Measurements from ENCODE around the gene KIAA0040. TPM values are rescaled to one million over a fixed set of nuclear protein-coding genes. Genes with fewer than 3 reads are reported as not detected.

KIAA0040 gene
- total RNA-seq, 1 experiment from 2014 or later, result 24.9 TPM

DNA sequence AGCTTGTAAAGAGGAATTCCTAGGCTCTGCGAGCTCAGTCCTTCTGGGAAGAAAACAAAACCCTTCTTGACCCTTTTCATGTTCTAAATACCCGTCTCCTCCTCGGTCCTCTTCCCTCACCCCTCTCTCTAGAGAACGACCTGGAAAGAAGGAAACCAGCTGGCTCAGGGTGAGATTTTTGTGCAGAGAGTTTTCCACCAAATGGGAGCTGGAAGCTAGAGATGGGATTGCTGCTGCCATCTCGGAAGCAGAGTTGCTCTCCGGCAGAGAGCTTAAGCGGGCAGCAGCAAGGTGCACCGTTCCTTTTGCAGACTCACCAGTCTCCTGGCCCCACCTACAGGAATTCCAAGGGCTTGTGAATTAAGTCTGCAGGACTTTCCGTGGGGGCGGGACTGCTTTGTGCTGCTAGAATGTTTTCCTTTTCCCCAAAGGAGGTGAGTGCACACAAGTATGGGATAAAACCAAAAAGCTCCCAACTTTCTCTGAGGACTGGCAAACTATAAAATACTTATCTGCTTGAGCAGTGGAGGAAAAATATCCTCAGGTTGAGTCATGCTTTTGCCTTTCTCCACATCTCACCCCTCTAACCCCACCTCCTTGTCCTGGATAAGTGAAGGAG, 29.1 kb upstream of the KIAA0040 start:
- peaks cover 26% of the 10 kb centered on the region for H3K4me1 Mint-ChIP-seq (ENCODE audit: low read depth, unreplicated experiment)
- H3K27ac Mint-ChIP-seq (ENCODE audit: unreplicated experiment), result no peak overlapping the region
- H3K27me3 Mint-ChIP-seq (ENCODE audit: insufficient read depth, unreplicated experiment), result no peaks in the 10 kb centered on the region
- no peak overlapping the region for H3K4me3 Mint-ChIP-seq (ENCODE audit: unreplicated experiment)
- DNase-seq, result peak; percentile 12 to 48
- H3K9me3 ChIP-seq, result no peaks in the 10 kb centered on the region
- no peaks in the 10 kb centered on the region for H3K36me3 ChIP-seq (ENCODE audit: control insufficient read depth, insufficient read depth, low read length)
- H3K36me3 Mint-ChIP-seq (ENCODE audit: insufficient read depth, unreplicated experiment), result no peaks in the 10 kb centered on the region
- no peaks in the 10 kb centered on the region for H3K27me3 ChIP-seq (replicated peaks; ENCODE audit: control insufficient read depth, insufficient read depth, low read length)
- BruUV-seq (replicated peaks), result no TSS peak
- intact Hi-C loops (cut with micrococcal nuclease; ENCODE audit: unreplicated experiment), result loop anchor here (1.0 kb wide), 1 partner anchor 66 kb away; no protein-coding TSS in a partner anchor
- TF ChIP-seq, protein P1, sequence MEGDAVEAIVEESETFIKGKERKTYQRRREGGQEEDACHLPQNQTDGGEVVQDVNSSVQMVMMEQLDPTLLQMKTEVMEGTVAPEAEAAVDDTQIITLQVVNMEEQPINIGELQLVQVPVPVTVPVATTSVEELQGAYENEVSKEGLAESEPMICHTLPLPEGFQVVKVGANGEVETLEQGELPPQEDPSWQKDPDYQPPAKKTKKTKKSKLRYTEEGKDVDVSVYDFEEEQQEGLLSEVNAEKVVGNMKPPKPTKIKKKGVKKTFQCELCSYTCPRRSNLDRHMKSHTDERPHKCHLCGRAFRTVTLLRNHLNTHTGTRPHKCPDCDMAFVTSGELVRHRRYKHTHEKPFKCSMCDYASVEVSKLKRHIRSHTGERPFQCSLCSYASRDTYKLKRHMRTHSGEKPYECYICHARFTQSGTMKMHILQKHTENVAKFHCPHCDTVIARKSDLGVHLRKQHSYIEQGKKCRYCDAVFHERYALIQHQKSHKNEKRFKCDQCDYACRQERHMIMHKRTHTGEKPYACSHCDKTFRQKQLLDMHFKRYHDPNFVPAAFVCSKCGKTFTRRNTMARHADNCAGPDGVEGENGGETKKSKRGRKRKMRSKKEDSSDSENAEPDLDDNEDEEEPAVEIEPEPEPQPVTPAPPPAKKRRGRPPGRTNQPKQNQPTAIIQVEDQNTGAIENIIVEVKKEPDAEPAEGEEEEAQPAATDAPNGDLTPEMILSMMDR (IDR thresholded peaks at IDR 0.05; ENCODE audit: insufficient read depth in 1 of 2, low read depth in 1 of 2, low read length in 1 of 2, severe bottlenecking in 1 of 2, unreplicated experiment in 1 of 2), result peak in 1 of 2 experiments; percentile 15
- CTCF ChIA-PET, result interaction anchor here (1.0 to 1.2 kb wide), 2 partner anchors 30 to 67 kb away, joined by 4 to 5 read pairs; no protein-coding TSS in a partner anchor
- H3K4me1 ChIP-seq, result 0 out of 2 replicates have a peak, but pooled peaks cover 4% of the 10 kb centered on the region
- H3K9me3 Mint-ChIP-seq (ENCODE audit: unreplicated experiment), result no peaks in the 10 kb centered on the region
- H3K4me3 ChIP-seq (ENCODE audit: low read depth, low read length), result no peak overlapping the region
- POLR2A ChIA-PET, result no interaction called here

- 0 out of 2 replicates have a peak, but pooled peaks cover 4% of the 10 kb centered on the region for H3K4me1 ChIP-seq
- CTCF ChIA-PET, result interaction anchor here (1.0 to 1.2 kb wide), 2 partner anchors 30 to 66 kb away, joined by 4 to 5 read pairs; no protein-coding TSS in a partner anchor
- H3K9me3 Mint-ChIP-seq (ENCODE audit: unreplicated experiment), result no peaks in the 10 kb centered on the region
These were observed 28.4 kb upstream of the KIAA0040 start for GRCh38 chr1:175220853-175221556.

DNA sequence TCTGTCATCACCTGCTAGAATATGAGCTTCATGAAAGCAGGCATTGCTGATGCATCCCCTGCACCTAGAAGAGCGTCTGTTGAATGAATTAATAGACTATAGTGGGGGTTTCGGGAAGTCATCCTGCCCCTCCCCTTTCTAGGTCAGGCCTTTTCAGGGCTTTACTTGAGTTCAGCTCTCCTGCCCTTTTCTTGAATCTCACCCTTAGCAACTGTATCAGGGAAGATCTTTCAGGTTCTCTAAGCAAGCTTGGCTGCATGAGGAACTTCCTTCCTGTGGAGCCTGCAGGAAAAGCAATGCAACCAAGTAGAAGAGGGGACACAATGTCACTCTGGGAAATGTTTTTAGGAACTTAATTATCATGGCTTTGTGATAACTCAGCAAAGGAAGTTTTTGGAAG, 27.2 kb upstream of the KIAA0040 start:
- no peak overlapping the region for H3K4me3 ChIP-seq (ENCODE audit: low read depth, low read length)

More at GRCh38 chr1:175220853-175221556, 28.4 kb upstream of the KIAA0040 start:
- BruUV-seq (replicated peaks), result no TSS peak
- no peak for DNase-seq
- Mint-ChIP-seq H3K27me3 (ENCODE audit: insufficient read depth, unreplicated experiment) (no peaks in the 10 kb centered on the region), H3K4me3 (ENCODE audit: unreplicated experiment) (no peak overlapping the region), H3K4me1 (ENCODE audit: low read depth, unreplicated experiment) (peaks cover 26% of the 10 kb centered on the region), H3K36me3 (ENCODE audit: insufficient read depth, unreplicated experiment) (no peaks in the 10 kb centered on the region), H3K27ac (ENCODE audit: unreplicated experiment) (no peak overlapping the region)
- Histone ChIP-seq H3K9me3 (no peaks in the 10 kb centered on the region), H3K4me3 (ENCODE audit: low read depth, low read length) (no peak overlapping the region), H3K27me3 (replicated peaks; ENCODE audit: control insufficient read depth, insufficient read depth, low read length) (no peaks in the 10 kb centered on the region), H3K36me3 (ENCODE audit: control insufficient read depth, insufficient read depth, low read length) (no peaks in the 10 kb centered on the region)
- TF ChIP-seq, protein P1 (IDR thresholded peaks at IDR 0.05; ENCODE audit: insufficient read depth in 1 of 2, low read depth in 1 of 2, low read length in 1 of 2, severe bottlenecking in 1 of 2, unreplicated experiment in 1 of 2), result no peak
- POLR2A ChIA-PET, result no interaction called here
- intact Hi-C loops (cut with micrococcal nuclease; ENCODE audit: unreplicated experiment), result loop anchor here (1.0 kb wide), 1 partner anchor 66 kb away; no protein-coding TSS in a partner anchor

More for the DNA sequence above, 27.2 kb upstream of the KIAA0040 start:
- CTCF ChIA-PET, result no interaction called here
- Mint-ChIP-seq H3K4me1 (ENCODE audit: low read depth, unreplicated experiment) (peaks cover 26% of the 10 kb centered on the region), H3K27ac (ENCODE audit: unreplicated experiment) (no peak overlapping the region), H3K36me3 (ENCODE audit: insufficient read depth, unreplicated experiment) (no peaks in the 10 kb centered on the region), H3K9me3 (ENCODE audit: unreplicated experiment) (no peaks in the 10 kb centered on the region), H3K27me3 (ENCODE audit: insufficient read depth, unreplicated experiment) (no peaks in the 10 kb centered on the region), H3K4me3 (ENCODE audit: unreplicated experiment) (no peak overlapping the region)
- H3K36me3 ChIP-seq (ENCODE audit: control insufficient read depth, insufficient read depth, low read length), result no peaks in the 10 kb centered on the region
- POLR2A ChIA-PET, result no interaction called here
- BruUV-seq (replicated peaks), result no TSS peak
- no peak for DNase-seq
- no peaks in the 10 kb centered on the region for H3K9me3 ChIP-seq
- H3K4me1 ChIP-seq, result 0 out of 2 replicates have a peak, but pooled peaks cover 4% of the 10 kb centered on the region
- intact Hi-C loops (cut with micrococcal nuclease; ENCODE audit: unreplicated experiment), result no loop called here
- TF ChIP-seq, protein P1 (IDR thresholded peaks at IDR 0.05; ENCODE audit: insufficient read depth in 1 of 2, low read depth in 1 of 2, low read length in 1 of 2, severe bottlenecking in 1 of 2, unreplicated experiment in 1 of 2), result no peak
- no peaks in the 10 kb centered on the region for H3K27me3 ChIP-seq (replicated peaks; ENCODE audit: control insufficient read depth, insufficient read depth, low read length)

Data from Caco-2 (cell line).